C4-2B (cell line): ENCODE data around the gene AK8.

Source experiments
- H3K27ac ChIP-seq: fragments of 450-650 bp; 2 replicates; pipeline ENCODE4 v1.5.1; 2017
- ZFX ChIP-seq: fragments of 450-650 bp; IDR thresholded peaks from 2 replicates; pipeline ENCODE4 v1.6.1; 2017
- TF ChIP-seq, protein P1 (sequence below): fragments of 450-650 bp; conservative IDR thresholded peaks from 2 replicates; pipeline ENCODE4 v1.5.1; 2017; ENCODE audit warnings: mild to moderate bottlenecking

The AK8 gene

DNA sequence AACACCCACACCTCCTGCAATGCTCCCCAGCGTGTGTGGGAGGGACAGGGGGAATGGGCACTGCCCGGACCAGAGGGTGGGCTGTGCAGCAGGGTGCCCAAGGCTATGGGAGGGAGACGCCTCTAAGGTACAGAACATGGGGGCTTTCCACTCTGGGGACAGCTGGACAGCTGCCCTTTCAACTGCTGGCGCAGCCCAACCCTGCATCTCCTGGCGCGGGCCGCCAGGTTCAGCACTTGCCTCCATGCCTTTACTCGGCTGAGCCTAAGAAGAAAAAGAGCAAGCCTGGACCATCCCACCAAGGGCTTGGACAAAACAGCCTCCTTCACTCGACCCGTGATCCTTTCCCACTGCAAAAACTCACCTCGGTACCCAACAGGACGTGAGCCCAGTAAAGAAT lies 15.0 kb downstream of the AK8 start:
- TF ChIP-seq ZFX: no peak
- TF ChIP-seq, protein P1, sequence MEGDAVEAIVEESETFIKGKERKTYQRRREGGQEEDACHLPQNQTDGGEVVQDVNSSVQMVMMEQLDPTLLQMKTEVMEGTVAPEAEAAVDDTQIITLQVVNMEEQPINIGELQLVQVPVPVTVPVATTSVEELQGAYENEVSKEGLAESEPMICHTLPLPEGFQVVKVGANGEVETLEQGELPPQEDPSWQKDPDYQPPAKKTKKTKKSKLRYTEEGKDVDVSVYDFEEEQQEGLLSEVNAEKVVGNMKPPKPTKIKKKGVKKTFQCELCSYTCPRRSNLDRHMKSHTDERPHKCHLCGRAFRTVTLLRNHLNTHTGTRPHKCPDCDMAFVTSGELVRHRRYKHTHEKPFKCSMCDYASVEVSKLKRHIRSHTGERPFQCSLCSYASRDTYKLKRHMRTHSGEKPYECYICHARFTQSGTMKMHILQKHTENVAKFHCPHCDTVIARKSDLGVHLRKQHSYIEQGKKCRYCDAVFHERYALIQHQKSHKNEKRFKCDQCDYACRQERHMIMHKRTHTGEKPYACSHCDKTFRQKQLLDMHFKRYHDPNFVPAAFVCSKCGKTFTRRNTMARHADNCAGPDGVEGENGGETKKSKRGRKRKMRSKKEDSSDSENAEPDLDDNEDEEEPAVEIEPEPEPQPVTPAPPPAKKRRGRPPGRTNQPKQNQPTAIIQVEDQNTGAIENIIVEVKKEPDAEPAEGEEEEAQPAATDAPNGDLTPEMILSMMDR: no peak
- H3K27ac ChIP-seq: no peak overlapping the region

DNA sequence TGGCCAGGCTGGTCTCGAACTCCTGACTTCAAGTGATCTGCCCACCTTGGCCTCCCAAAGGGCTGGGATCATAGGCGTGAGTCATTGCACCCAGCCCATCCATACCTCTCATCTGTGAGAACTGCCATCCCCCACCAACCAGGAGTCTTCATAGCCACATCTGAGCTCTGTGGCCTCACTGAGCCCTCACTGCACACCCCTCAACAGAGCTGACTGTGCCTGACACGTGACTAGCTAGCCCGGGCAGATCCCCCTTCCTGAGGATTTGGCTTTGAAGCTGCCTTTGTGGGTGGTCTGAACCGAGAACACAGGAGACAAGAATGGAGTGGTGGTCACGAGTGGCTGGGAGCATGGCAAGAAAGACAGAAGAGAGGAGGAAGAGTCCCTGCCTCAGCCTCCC lies 15.6 kb downstream of the AK8 start:
- H3K27ac ChIP-seq: no peak overlapping the region
- TF ChIP-seq, protein P1: no peak
- TF ChIP-seq ZFX: no peak

DNA sequence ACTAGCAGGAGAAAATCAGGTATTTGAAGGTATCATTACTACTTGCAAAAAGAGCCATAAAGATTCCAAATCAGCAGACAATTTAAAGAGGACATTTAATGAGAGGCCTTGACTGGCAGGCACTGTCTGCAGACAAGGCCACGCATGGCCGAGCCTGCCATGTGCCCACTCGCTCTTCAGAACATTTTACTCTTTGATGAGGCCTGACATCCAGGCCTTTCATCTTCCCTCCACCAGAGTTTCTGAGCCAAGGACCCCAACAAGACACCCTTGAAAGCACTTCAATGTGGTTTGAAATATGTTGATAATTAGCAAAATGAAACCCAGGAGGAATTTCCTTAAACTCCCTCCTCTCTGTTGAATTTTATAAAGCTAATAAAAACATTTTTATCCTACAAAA lies 16.4 kb downstream of the AK8 start:
- no peak overlapping the region for H3K27ac ChIP-seq
- no peak for TF ChIP-seq ZFX
- TF ChIP-seq, protein P1: no peak

DNA sequence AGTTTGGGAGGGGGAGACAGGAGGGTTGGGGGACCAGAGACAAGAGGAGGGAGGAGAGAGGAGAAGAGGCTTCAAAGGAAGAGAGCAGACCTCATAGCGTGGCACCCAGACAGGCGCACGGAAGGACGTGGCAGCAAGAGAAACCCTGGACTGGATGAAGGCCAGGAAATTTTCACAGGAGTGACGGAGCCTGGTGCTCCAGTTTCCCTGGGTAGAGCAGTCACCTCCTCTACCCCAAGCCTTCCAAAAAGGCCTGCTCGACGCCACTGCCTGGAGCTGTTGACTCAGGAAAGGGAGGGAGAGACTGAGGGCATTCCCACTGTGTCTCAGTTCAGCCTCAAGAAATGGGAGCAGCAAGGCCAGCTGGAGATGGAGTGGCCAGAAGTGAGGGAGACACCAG lies 19.3 kb downstream of the AK8 start:
- H3K27ac ChIP-seq: no peak overlapping the region
- TF ChIP-seq ZFX: no peak
- TF ChIP-seq, protein P1: no peak

DNA sequence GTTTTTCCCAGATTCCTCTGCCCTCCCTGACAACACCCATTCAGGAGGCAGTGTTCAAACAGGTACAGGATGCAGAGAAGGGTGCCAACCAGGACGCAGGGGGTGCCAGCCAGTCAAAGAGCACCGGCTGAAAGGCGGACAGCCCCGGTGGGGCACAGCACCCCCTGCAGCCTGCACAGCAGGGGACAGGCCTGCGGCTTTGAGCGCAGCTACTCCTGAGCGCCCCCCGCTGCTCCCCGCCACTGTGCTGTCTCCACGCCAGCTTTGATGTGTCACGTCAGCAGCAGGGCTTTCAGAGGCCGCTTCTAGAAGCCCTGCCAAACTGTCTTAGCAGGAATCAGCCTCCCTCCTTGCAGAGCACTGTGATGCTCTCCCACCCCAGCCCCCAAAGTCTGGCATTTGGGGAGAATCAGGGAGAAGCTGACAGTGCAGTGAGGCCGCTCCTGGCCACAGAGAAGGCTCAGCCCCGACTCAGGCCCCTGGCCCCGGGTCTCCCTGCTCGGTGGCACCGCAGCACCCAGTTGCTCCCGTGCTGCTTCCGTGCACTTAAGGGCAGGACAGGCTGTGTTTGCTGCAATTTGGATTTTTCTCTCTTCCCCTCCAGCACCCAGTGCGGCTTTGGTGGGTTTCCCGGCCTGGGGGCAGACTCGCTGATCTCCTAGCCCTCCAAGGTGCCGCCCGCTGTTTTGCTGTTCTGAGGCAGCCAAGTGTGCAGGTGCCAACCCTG lies 20.3 kb downstream of the AK8 start:
- no peak for TF ChIP-seq ZFX
- TF ChIP-seq, protein P1: no peak
- no peak overlapping the region for H3K27ac ChIP-seq

DNA sequence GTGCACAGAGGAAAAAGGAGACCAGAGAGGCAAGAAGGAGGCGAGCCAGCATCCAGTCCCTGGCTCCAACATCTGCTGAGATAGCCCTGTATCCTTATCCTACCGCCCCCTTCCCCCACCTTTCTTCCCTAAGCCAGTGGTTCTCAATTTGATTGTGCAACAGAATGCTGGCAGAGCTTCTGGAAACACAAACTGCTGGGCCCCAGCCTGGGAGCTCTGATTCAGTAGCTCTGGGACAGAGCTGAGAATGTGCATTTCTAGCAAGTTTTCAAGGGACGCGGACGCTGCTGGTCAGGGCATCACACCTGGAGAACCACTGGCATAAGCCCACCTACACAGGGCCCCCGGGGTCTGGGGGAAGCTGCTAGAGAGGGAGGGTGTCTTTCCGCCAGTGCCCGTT lies 21.1 kb downstream of the AK8 start:
- TF ChIP-seq, protein P1: no peak
- no peak for TF ChIP-seq ZFX

DNA sequence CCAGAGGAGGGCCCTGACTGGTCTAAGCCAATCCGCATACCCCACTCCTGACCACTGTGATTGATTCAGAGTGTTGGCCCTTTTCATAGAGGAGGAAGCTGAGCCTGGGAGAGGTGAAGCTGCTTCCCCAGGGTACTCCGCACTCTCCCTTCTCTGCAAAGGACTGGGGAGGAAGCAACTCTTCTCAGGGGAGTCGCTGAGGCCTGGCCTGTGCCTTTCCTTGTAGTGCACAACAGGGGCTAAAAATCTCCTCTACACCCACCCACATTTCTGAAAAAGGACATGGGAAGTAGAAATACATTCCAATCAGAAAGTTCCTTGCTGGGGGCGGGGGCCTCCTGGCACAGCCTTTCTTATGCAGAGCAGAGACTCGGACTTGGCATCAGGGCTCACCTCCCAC lies 22.2 kb downstream of the AK8 start:
- H3K27ac ChIP-seq: no peak overlapping the region
- TF ChIP-seq ZFX: no peak
- TF ChIP-seq, protein P1: no peak

More for the DNA sequence above, 21.1 kb downstream of the AK8 start:
- H3K27ac ChIP-seq: no peak overlapping the region
